Transverse colon (tissue), 4 donors: ENCODE measurements around the gene TMEM175. TPM values are rescaled to one million over a fixed set of nuclear protein-coding genes. Genes with fewer than 3 reads are reported as not detected.
A peak's percentile ranks its signal among the peaks of the same experiment; 100 is the strongest.

Experiments
- DNase-seq: peaks from one replicate; pipeline ENCODE4 v3.0.0-alpha.2; 2019
- H3K27ac ChIP-seq, 4 donors: fragments of 200-600 bp; sonication (generic); 2 replicates each; pipeline ENCODE4 v1.5.1; 2016 to 2018; ENCODE audit warnings: inconsistent platforms in 4 of 4
- H3K27me3 ChIP-seq: fragments of 200-600 bp; sonication (generic); 2 replicates; pipeline ENCODE4 v1.5.1; 2017; ENCODE audit warnings: inconsistent platforms
- H3K36me3 ChIP-seq, 4 donors: fragments of 200-600 bp; sonication (generic); 2 replicates each; pipeline ENCODE4 v1.5.1; 2017 to 2019; ENCODE audit warnings: inconsistent platforms in 4 of 4
- H3K4me1 ChIP-seq, 4 donors: fragments of 200-600 bp; sonication (generic); 2 replicates each; pipeline ENCODE4 v1.5.1; 2017 to 2020; ENCODE audit warnings: inconsistent platforms in 4 of 4
- H3K4me3 ChIP-seq, 4 donors: fragments of 200-600 bp; sonication (generic); 1 replicate in 1 of 4; 2 replicates in 3 of 4; pipeline versions ENCODE4 v1.5.1 to v1.6.1; 2017 to 2019; ENCODE audit warnings: inconsistent platforms in 4 of 4
- H3K9me3 ChIP-seq, 2 donors: fragments of 200-600 bp; sonication (generic); 2 replicates each; pipeline ENCODE4 v1.5.1; 2017 to 2019; ENCODE audit warnings: inconsistent platforms in 2 of 2
- CTCF ChIP-seq, 5 experiments: fragments of 200-600 bp in 3 of 5; fragments of 450-650 bp in 2 of 5; sonication (generic) in 3 of 5; IDR thresholded peaks; 1 replicate in 2 of 5; 2 replicates in 3 of 5; pipeline ENCODE4 v1.5.1; 2016 to 2017; ENCODE audit warnings: antibody characterized with exemption in 5 of 5, inconsistent platforms in 3 of 5, mild to moderate bottlenecking in 2 of 5, moderate library complexity in 1 of 5
- EP300 ChIP-seq: sonication (generic); formaldehyde crosslinking; IDR thresholded peaks from one replicate; pipeline ENCODE4 v1.6.1; 2017; ENCODE audit warnings: antibody characterized with exemption, low read depth
- POLR2A ChIP-seq: fragments of 450-650 bp; IDR thresholded peaks from one replicate; pipeline ENCODE4 v1.6.1; 2016; ENCODE audit warnings: antibody characterized with exemption, mild to moderate bottlenecking, moderate library complexity
- POLR2AphosphoS5 ChIP-seq, 3 donors: sonication (generic); formaldehyde crosslinking; IDR thresholded peaks; one replicate each; pipeline ENCODE4 v1.6.1; 2016; ENCODE audit warnings: antibody characterized with exemption in 3 of 3
- WGBS, 2 donors: methylation state at CpG; one replicate each; pipeline ENCODE4 v1.1.5; 2018; ENCODE audit warnings: low coverage in 1 of 2; 5-methylcytosine and 5-hydroxymethylcytosine counted together
- in situ Hi-C, 4 donors: fragments of 200-750 bp; cut with MboI; loops; one replicate each; pipeline versions ENCODE4 v1.15.0 to v1.15.1; 2017; ENCODE audit warnings: low sequenced_read_pairs in 3 of 4, low pct_ligation_motif_present in 1 of 4, low pct_unique_long_range_greater_than_20kb in 1 of 4
- intact Hi-C: fragments of 100-400 bp; cut with DNase I; formaldehyde crosslinking; loops from one replicate; pipeline ENCODE4 v1.15.1; 2023; ENCODE audit warnings: low total_unique reads
- total RNA-seq, 4 donors: library from RNA; depleted of rRNA; stranded (reverse); fragments of >200 nt; gene quantifications; one replicate each; pipeline ENCODE4 v1.1.0, GENCODE V29; 2016

TMEM175 gene
- total RNA-seq, 4 donors from 2014 or later: 44.0 to 116 (median 50.5) TPM

- H3K9me3 ChIP-seq: no peaks in the 10 kb centered on the region
- no peak for DNase-seq
- peaks cover 22 to 34% (median 29%) of the 10 kb centered on the region in 4 donors for H3K4me1 ChIP-seq
- H3K36me3 ChIP-seq: no peaks in the 10 kb centered on the region
- in situ Hi-C loops (no loop called here), intact Hi-C loops (no loop called here)
- no peak for TF ChIP-seq CTCF (IDR thresholded peaks at IDR 0.05)
- peak in 1 of 3 donors; percentile 18 for TF ChIP-seq POLR2AphosphoS5 (IDR thresholded peaks at IDR 0.05)
- H3K27ac ChIP-seq: peak overlapping the region; percentile 67 to 83 (median 80)
- 2% methylated on average over 6 to 12 of the region's 14 CpGs for WGBS, 2 donors
- H3K27me3 ChIP-seq: no peaks in the 10 kb centered on the region
- H3K4me3 ChIP-seq: peak overlapping the region; percentile 47 to 94 (median 79)
These were observed 54.2 kb downstream of the TMEM175 start for GRCh38 chr4:986428-986878.

GRCh38 chr4:986879-987623 is 54.8 kb downstream of the TMEM175 start, which contains the start of gene IDUA:
Gene IDUA (plus strand): TSS chr4:987044. CDS start chr4:987085, 41 bp downstream.
- in situ Hi-C loops (no loop called here), intact Hi-C loops (no loop called here)
- Histone ChIP-seq H3K36me3 (no peaks in the 10 kb centered on the region), H3K4me1 (peaks cover 22 to 37% (median 30%) of the 10 kb centered on the region in 4 donors), H3K27ac (peak within 1 kb of the TSS; percentile 67 to 83 (median 80)), H3K9me3 (no peaks in the 10 kb centered on the region), H3K4me3 (peak within 1 kb of the TSS; percentile 47 to 94 (median 79)), H3K27me3 (no peaks in the 10 kb centered on the region)
- WGBS, 2 donors: 3% methylated on average over 20 of the region's 69 CpGs; no CpG with 5 or more reads in 1 of the 2 donors
- peak; percentile 90 for DNase-seq
- peak in 2 of 3 donors; percentile 2 to 24 for TF ChIP-seq POLR2AphosphoS5 (IDR thresholded peaks at IDR 0.05)
- TF ChIP-seq POLR2A: peak; percentile 39
- TF ChIP-seq CTCF (IDR thresholded peaks at IDR 0.05): peak in 4 of 5 experiments; percentile 34 to 42 (median 37)
- no peak for TF ChIP-seq EP300

- Histone ChIP-seq H3K27me3 (no peaks in the 10 kb centered on the region), H3K4me3 (peak overlapping the region in 3 of 4 donors; percentile 72 to 94 (median 86)), H3K36me3 (no peaks in the 10 kb centered on the region), H3K4me1 (peaks cover 26 to 43% (median 37%) of the 10 kb centered on the region in 4 donors), H3K27ac (peak overlapping the region in 3 of 4 donors; percentile 78 to 83 (median 81)), H3K9me3 (no peaks in the 10 kb centered on the region)
- WGBS, 2 donors: 77% methylated on average over 26 of the region's 37 CpGs; no CpG with 5 or more reads in 1 of the 2 donors
- intact Hi-C loops (loop anchor here (2.0 kb wide), 1 partner anchor 61 kb away; no protein-coding TSS in a partner anchor), in situ Hi-C loops (no loop called here)
- TF ChIP-seq CTCF (IDR thresholded peaks at IDR 0.05) (no peak), EP300 (no peak), POLR2AphosphoS5 (IDR thresholded peaks at IDR 0.05) (no peak), POLR2A (no peak)
- no peak for DNase-seq
These were observed 55.6 kb downstream of the TMEM175 start for GRCh38 chr4:987624-988513.
